K562 (cell line): ENCODE measurements around the gene PXMP2. TPM values are rescaled to one million over a fixed set of nuclear protein-coding genes. Genes with fewer than 3 reads are reported as not detected.
A peak's percentile ranks its signal among the peaks of the same experiment; 100 is the strongest.
"Not testable (repeated sequence)": the region's sequence is repeated elsewhere in the genome, so short reads cannot be mapped to it uniquely, and the experiment has no call there.

Experiments used
- ATAC-seq: fragments of 200-7000 bp; cut with Tn5 transposase; 3 replicates; pipeline ENCODE4 v1.9.1; 2020; ENCODE audit warnings: moderate library complexity
- BruUV-seq: library from RNA; stranded (reverse); fragments of 400-500 nt; replicated peaks from 2 replicates; lab custom pipeline; 2021; lab: Mats Ljungman, UMichigan
- CTCF ChIA-PET: fragments of 300-600 bp; formaldehyde crosslinking; extraction: SDS; loops from one replicate; lab custom pipeline; 2021; ENCODE audit warnings: low intra/inter-chr PET ratio; lab: Yijun Ruan, JAX
- POLR2A ChIA-PET: fragments of 300-600, 350-650 bp; sonication (Branson Sonifier 250); formaldehyde crosslinking; extraction: SDS; loops from one replicate; lab custom pipeline; 2021; ENCODE audit warnings: antibody characterized with exemption, inconsistent platforms; lab: Yijun Ruan, JAX
- DNase-seq, 4 experiments: peaks; one replicate each; pipeline versions ENCODE4 v3.0.0 to v3.0.0-alpha.2; 2011 to 2018; ENCODE audit warnings: low spot score in 3 of 4, mixed read lengths in 3 of 4; ENCODE audit errors: extremely low read depth in 1 of 4
- FAIRE-seq: peaks from 2 replicates; lab custom pipeline; 2011; peaks lifted over from hg19 to GRCh38; lab: Jason Lieb, UNC
- H2AFZ ChIP-seq: 2 replicates; pipeline ENCODE4 v1.6.0; 2011; ENCODE audit warnings: low read depth, low read length, control low read depth, inconsistent platforms
- H3K27ac ChIP-seq: fragments of 200-600 bp; 3 replicates; pipeline ENCODE4 v1.8.0; 2011; ENCODE audit warnings: low read depth, mild to moderate bottlenecking, control low read depth, inconsistent platforms, low read length, moderate library complexity, mixed read lengths; ENCODE audit errors: extremely low read depth
- H3K27me3 ChIP-seq, 2 experiments: fragments of 300-600 bp in 1 of 2; 2 replicates in 1 of 2; 3 replicates in 1 of 2; pipeline versions ENCODE4 v1.6.0 to v1.8.0; 2011; ENCODE audit warnings: inconsistent platforms in 2 of 2, low read length in 2 of 2, mild to moderate bottlenecking in 1 of 2, mixed read lengths in 1 of 2, moderate library complexity in 1 of 2; ENCODE audit not compliant: control insufficient read depth in 2 of 2, insufficient read depth in 2 of 2
- H3K36me3 ChIP-seq: fragments of 300-600 bp; 3 replicates; pipeline ENCODE4 v1.8.0; 2011; ENCODE audit warnings: mild to moderate bottlenecking, low read length, inconsistent platforms; ENCODE audit not compliant: control insufficient read depth, insufficient read depth
- H3K4me1 ChIP-seq, 2 experiments: fragments of 200-600 bp in 1 of 2; replicated peaks in 1 of 2; 2 replicates in 1 of 2; 3 replicates in 1 of 2; pipeline versions ENCODE4 v1.5.1 to v1.8.0; 2011; ENCODE audit warnings: inconsistent platforms in 2 of 2, low read length in 2 of 2, mild to moderate bottlenecking in 1 of 2, mixed read lengths in 1 of 2, moderate library complexity in 1 of 2; ENCODE audit not compliant: control insufficient read depth in 2 of 2, insufficient read depth in 2 of 2
- H3K4me2 ChIP-seq: 2 replicates; pipeline ENCODE4 v1.6.1; 2011; ENCODE audit warnings: low read length, control low read depth, inconsistent platforms, mixed read lengths; ENCODE audit not compliant: insufficient read depth
- H3K4me3 ChIP-seq: fragments of 200-600 bp; sonication (generic), shearing (Covaris generic); 2 replicates; pipeline ENCODE4 v1.5.1; 2016; ENCODE audit warnings: control low read depth, inconsistent platforms
- H3K79me2 ChIP-seq: fragments of 200-600 bp; 3 replicates; pipeline ENCODE4 v1.8.0; 2011; ENCODE audit warnings: low read length, inconsistent platforms; ENCODE audit not compliant: control insufficient read depth, insufficient read depth
- H3K9ac ChIP-seq, 2 experiments: 2 replicates each; pipeline versions ENCODE4 v1.6.0 to v1.6.1; 2011; ENCODE audit warnings: low read depth in 2 of 2, low read length in 2 of 2, control low read depth in 1 of 2, inconsistent platforms in 1 of 2, mild to moderate bottlenecking in 1 of 2, mixed read lengths in 1 of 2; ENCODE audit not compliant: insufficient read depth in 1 of 2
- H3K9me1 ChIP-seq: one replicate; pipeline ENCODE4 v1.6.0; 2011; ENCODE audit warnings: inconsistent platforms, mild to moderate bottlenecking, low read length, moderate library complexity; ENCODE audit not compliant: control insufficient read depth, insufficient read depth
- H3K9me3 ChIP-seq: replicated peaks from 2 replicates; pipeline ENCODE4 v1.5.1; 2011; ENCODE audit warnings: low read depth, low read length, inconsistent platforms; ENCODE audit not compliant: control insufficient read depth, insufficient read depth
- H4K20me1 ChIP-seq: replicated peaks from 2 replicates; pipeline ENCODE4 v1.6.1; 2011; ENCODE audit warnings: low read length, inconsistent platforms, mixed read lengths; ENCODE audit not compliant: control insufficient read depth, insufficient read depth
- POLR2G ChIP-seq: fragments of 200-400 bp; formaldehyde crosslinking; IDR thresholded peaks from 2 replicates; pipeline ENCODE4 v1.6.1; 2017; ENCODE audit warnings: low read depth, mild to moderate bottlenecking, antibody characterized with exemption, low read length, moderate library complexity
- YBX1 ChIP-seq: fragments of 450-650 bp; IDR thresholded peaks from 2 replicates; pipeline ENCODE4 v1.7.1; 2016; ENCODE audit warnings: mild to moderate bottlenecking
- ZNF699 ChIP-seq: fragments of 250-450 bp; sonication (Bioruptor Pico); IDR thresholded peaks from 2 replicates; pipeline ENCODE4 v1.8.0; 2021; ENCODE audit warnings: mild to moderate bottlenecking, moderate library complexity; ENCODE audit not compliant: insufficient replicate concordance
- WGBS: fragments of 100-300 bp; shearing (Covaris generic); methylation state at CpG from one replicate; pipeline ENCODE4 v1.1.6; 2016; ENCODE audit warnings: low coverage, mixed read lengths; ENCODE audit not compliant: insufficient coverage; ENCODE audit errors: missing lambda C conversion rate; 5-methylcytosine and 5-hydroxymethylcytosine counted together
- in situ Hi-C: fragments of 300-500 bp; cut with MboI; formaldehyde crosslinking; loops from 4 replicates; pipeline ENCODE4 v1.15.0; 2018; ENCODE audit warnings: inconsistent platforms, mixed read lengths
- intact Hi-C: fragments of 100-400 bp; cut with micrococcal nuclease; formaldehyde crosslinking; loops from 2 replicates; pipeline ENCODE4 v1.14.2; 2022
- polyA plus RNA-seq, 8 experiments: library from polyadenylated mRNA; depleted of rRNA in 4 of 8; stranded (reverse) in 5 of 8; unstranded in 3 of 8; fragments of >200 nt; fragmentation: Nextera tagmentation in 2 of 8; fragmentation: Illumina TruSeq in 1 of 8; extraction: Ambion mirVana in 2 of 8; extraction: Trizol in 1 of 8; gene quantifications; 2 replicates each; pipeline versions ENCODE4 v1.2.1 to v1.2.3, GENCODE V29; 2011 to 2014; ENCODE audit warnings: inconsistent platforms in 1 of 8, missing spikeins in 1 of 8
- total RNA-seq, 7 experiments: library from RNA; depleted of rRNA in 6 of 7; stranded (reverse); fragments of >200 nt in 6 of 7; fragmentation: Illumina TruSeq in 2 of 7; extraction: Trizol in 2 of 7; gene quantifications; 2 replicates each; pipeline versions ENCODE4 v1.2.1 to v1.2.3, GENCODE V29; 2011 to 2021; ENCODE audit warnings: low replicate concordance in 1 of 7

The PXMP2 gene
- total and polyA plus RNA-seq, 9 of the 15 experiments (the other 6 are each of a cell fraction or from before 2014, with no cell fraction given), result 3.0 to 66.1 (median 44.7) TPM

DNA sequence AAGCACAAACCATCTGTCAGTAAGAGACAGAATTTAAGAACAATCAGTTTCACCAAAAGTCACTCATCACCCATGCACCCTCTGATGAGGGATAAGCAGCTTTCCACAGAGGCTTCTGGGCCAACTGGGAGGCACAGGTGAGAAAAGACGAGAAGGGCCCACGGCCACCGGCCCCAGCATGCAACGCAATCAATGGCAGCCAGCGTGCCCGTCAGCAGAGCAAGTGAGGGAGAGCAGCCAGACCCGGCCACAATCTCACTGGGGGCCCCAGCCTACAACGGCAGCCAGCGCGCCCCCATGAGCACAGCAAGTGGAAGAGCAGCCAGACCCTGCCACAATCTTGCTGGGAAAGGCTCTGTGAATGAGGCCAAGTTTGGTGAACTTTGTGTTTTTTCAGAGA lies 60.9 kb downstream of the PXMP2 start:
- BruUV-seq, result no TSS peak
- Histone ChIP-seq H3K27me3 (no peaks in the 10 kb centered on the region), H3K9me1 (no peaks in the 10 kb centered on the region), H3K4me2 (no peak overlapping the region), H3K79me2 (peaks cover 26% of the 10 kb centered on the region), H2AFZ (no peak overlapping the region), H3K4me3 (no peak overlapping the region), H3K36me3 (peaks cover 90% of the 10 kb centered on the region), H4K20me1 (peaks cover 4% of the 10 kb centered on the region; the same call in 1 of the 2 replicates), H3K27ac (no peak overlapping the region), H3K9ac (no peak overlapping the region; a peak in 1 of 4 replicates), H3K4me1 (no peaks in the 10 kb centered on the region), H3K9me3 (no peaks in the 10 kb centered on the region)
- CTCF ChIA-PET, result no interaction called here
- intact Hi-C loops, result no loop called here
- POLR2A ChIA-PET, result no interaction called here
- no peak for DNase-seq
- no peak for TF ChIP-seq YBX1
- peak; percentile 47; the same call in 1 of the 2 replicates for TF ChIP-seq POLR2G
- TF ChIP-seq ZNF699 (CRISPR knock-in tag), result no peak
- 94% methylated on average over 10 of the region's 10 CpGs for WGBS
- no peak for ATAC-seq
- FAIRE-seq, result no peak
- in situ Hi-C loops, result no loop called here

DNA sequence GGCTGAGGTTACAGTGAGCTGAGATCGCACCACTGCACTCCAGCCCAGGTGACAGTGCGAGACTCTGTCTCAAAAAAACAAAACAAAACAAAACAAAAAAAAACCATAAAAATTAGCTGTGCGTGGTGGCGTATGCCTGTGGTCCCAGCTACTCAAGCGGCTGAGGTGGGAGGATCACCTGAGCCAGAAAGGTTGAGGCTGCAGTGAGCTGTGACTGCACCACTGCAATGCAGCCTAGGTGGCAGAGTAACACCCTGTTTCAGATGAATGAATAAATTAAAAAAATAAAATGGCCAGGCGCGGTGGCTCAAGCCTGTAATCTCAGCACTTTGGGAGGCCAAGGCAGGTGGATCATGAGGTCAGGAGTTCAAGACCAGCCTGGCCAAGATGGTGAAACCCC lies 66.3 kb downstream of the PXMP2 start:
- CTCF ChIA-PET, H3K27me3 ChIP-seq, POLR2A ChIA-PET, FAIRE-seq, H3K27ac ChIP-seq, H2AFZ ChIP-seq, H3K9me1 ChIP-seq, H3K4me3 ChIP-seq, H3K9ac ChIP-seq, H3K9me3 ChIP-seq, in situ Hi-C loops, H4K20me1 ChIP-seq, intact Hi-C loops, ATAC-seq, DNase-seq, BruUV-seq, H3K4me2 ChIP-seq: not testable (repeated sequence)
- H3K79me2 ChIP-seq, result peaks cover 56% of the 10 kb centered on the region
- 96% methylated on average over 7 of the region's 7 CpGs for WGBS
- peaks cover 3 to 13% of the 10 kb centered on the region in 2 experiments; a peak in 3 of 5 replicates for H3K4me1 ChIP-seq
- H3K36me3 ChIP-seq, result peaks cover 83% of the 10 kb centered on the region
